Activated naive CD8-positive, alpha-beta T cell treated with anti-CD3 and anti-CD28 coated beads, Interleukin-2, amount 50 U/mL, for 16 hours (primary cell): ENCODE measurements around the gene TNFSF9.
"Not testable (repeated sequence)": the region's sequence is repeated elsewhere in the genome, so short reads cannot be mapped to it uniquely, and the experiment has no call there.

Experiments used
- DNase-seq: peaks from one replicate; pipeline ENCODE4 v3.0.0-alpha.2; 2020; ENCODE audit warnings: low read depth, low spot score

Gene TNFSF9

GRCh38 chr19:6572217-6572616 lies 41.4 kb downstream of the TNFSF9 start:
- no peak for DNase-seq

DNA sequence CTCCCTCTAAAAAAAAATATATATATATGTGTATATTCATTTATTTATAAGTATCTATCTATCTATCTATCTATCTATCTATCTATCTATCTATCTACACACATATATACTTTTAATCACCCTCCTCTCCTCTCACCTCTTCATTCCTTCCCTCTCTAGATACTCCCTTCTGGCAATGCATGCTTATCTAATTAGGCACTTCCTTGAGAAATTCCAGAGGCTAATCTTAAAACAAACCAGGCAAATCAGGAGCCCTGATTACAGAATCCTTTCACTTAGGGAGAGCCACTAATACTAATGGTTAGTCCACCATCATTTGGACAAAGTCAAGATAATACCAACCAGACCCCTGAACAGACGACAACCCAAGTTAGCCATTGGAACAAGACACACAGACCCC lies 42.5 kb downstream of the TNFSF9 start:
- no peak for DNase-seq

DNA sequence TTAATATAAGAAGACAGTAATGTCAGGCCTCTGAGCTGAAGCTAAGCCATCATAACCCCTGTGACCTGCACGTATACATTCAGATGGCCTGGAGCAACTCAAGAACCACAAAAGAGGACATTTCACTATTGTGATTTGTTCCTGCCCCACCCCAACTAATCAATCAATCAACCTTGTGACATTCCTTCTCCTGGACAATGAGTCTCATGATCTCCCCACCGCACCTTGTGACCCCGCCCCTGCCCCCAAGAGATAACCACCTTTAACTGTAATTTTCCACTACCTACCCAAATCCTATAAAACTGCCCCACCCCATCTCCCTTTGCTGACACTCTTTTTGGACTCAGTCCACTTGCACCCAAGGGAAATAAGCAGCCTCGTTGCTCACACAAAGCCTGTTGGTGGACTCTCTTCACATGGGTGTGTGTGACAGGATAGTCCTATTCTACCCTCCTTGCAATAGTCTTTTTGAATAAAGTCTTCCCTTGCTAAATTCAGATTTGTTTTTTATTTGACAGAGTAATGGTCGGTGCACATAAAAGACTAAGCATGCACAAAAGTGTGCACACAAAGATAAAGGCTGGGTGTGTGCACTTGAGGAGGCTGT lies 46.1 kb downstream of the TNFSF9 start:
- DNase-seq: no peak

DNA sequence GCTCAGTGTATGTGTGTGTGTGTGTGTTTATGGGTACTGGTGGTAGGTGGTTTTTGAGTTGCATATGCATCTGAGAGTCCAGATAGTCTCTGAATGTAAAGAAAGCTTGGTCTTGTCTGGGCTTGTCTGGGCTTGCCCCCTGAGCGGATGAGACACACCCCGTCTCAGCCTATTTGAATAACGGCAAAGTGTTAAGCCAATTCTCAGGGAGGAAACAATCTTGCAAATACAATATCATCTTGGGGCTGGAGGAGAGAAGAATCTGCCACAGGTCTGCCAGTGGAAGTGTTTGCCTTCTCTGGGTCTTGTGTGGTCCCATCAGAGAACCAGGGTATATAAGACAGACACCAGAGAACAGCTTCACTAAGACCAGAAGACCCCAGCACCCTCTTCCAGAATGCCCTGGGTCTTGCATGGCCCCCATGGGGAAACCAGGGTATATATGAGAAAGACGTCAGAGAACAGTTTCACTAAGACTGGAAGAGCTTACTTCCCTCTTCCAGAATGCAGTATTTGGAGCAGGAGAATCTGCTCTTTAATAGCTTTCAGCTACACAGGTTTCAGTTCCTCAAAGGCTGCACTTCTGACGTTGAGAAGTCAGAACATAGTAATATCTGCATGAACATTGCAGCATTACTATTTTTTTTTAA lies 46.8 kb downstream of the TNFSF9 start:
- DNase-seq: no peak

DNA sequence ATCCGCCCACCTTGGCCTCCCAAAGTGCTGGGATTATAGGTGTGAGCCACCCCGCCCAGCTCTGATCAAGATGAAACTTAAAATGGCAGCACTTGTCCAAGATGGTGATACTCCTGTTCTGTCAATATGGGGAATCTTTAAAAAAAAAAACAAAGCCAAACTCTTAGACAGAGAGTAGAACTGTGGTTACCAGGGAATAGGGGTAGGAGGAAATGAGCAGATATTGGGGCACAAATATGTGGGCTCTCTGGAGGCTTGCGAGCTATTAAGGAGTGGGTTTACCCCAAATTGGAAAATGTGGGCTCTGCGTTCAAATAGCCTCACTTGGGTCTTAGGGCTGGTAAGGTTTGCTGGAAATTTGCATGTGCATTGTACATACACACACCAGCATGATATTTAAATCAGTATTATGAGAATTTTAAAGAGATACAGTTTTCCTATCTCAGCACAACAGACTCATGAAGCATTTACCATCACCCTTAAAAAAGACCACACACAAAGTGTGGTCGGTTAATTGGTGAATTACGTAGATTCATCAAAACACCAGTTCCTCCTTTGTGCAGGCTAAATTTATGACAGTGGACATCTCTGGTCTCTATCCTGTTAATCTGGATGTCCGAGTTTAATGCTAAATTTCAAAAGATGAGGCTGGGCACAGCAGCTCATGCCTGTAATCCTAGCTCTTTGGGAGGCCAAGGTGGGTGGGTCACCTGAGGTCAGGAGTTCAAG lies 48.8 kb downstream of the TNFSF9 start:
- DNase-seq: no peak

DNA sequence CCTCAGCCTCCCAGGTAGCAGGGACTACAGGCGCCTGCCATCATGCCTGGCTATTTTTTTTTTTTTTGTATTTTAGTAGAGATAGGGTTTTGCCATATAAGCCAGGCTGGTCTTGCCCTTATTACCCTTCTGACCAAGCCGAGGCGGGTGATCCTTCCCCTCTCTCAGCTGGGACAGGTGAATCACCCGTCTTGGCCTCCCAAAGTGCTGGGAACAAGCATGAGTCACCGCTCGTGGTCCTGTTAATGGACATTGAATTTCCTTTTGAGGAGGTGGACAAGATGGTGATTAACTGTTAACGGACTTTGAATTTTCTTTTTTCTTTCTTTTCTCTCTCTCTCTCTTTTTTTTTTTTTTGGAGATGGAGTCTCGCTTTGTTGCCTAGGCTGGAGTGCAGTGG lies 49.5 kb downstream of the TNFSF9 start:
- no peak for DNase-seq

- DNase-seq: not testable (repeated sequence)
Measured at GRCh38 chr19:6582515-6583484, 52.0 kb downstream of the TNFSF9 start.
